GM13976 (cell line): ENCODE data around the gene SERINC2.

Experiments
- DNase-seq: peaks from one replicate; pipeline ENCODE4 v3.0.0; 2012; ENCODE audit warnings: low spot score
- in situ Hi-C: fragments of 300-500 bp; cut with MboI; formaldehyde crosslinking; loops from one replicate; pipeline ENCODE4 v1.12.0; 2022; ENCODE audit warnings: low sequenced_read_pairs, mixed read lengths, inconsistent platforms; ENCODE audit not compliant: unreplicated experiment
- TF ChIP-seq, protein P1 (sequence below): IDR thresholded peaks from 2 replicates; pipeline ENCODE4 v1.5.1; 2012; ENCODE audit warnings: borderline replicate concordance, mild to moderate bottlenecking; ENCODE audit not compliant: insufficient read depth; ENCODE audit errors: extremely low read depth, missing control alignments, control extremely low read depth

The SERINC2 gene

DNA sequence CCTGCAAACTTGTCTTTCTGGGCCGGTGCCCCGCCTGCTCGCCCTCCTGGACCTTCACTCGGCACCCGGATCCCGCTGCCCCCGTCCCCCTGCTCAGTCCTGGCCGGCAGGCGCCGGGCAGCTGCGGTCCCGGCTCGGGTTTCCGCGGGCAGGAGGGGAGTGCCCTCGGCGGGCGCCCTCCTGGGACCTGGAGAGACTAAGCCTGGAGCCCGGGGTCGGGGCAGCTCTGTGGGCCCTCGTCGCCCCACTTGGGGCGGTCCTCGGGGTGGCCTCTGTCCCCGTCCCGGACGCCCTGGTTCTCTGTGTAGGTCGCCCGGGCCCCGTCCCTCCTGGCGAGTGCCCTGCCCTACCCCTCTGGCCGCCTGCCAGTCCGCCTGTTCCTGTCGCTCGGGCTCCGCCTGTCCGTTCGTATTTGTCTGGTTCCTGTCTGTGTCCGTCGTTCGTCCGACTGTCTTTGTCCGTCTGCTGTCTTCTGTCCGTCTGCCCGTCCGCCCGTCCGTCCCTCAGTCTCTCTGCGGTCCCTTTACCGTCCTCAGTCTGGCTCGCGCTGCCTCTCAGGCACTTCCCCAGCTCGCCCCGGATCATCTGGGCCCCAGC, 490 bp downstream of the SERINC2 start:
- no peak for DNase-seq

DNA sequence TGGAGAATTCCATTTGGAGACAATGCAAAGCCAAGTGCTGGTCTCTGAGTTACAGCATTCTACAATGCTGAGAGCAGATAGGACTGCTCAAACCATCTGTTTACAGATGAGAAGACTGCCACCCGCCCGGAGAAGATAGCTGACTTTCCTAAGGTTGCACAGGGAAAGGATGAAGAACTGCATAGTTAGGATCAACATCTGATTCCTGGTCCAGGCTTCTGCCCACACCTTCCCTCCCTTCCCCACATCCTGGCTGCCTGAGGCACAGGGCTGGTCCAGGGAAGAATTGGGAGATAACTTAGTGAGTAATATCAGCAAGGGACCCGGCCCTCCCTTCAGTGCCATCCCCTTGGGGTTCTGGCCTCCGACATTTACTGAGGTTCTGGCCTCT, 2.0 kb downstream of the SERINC2 start:
- no peak for DNase-seq
- TF ChIP-seq, protein P1, sequence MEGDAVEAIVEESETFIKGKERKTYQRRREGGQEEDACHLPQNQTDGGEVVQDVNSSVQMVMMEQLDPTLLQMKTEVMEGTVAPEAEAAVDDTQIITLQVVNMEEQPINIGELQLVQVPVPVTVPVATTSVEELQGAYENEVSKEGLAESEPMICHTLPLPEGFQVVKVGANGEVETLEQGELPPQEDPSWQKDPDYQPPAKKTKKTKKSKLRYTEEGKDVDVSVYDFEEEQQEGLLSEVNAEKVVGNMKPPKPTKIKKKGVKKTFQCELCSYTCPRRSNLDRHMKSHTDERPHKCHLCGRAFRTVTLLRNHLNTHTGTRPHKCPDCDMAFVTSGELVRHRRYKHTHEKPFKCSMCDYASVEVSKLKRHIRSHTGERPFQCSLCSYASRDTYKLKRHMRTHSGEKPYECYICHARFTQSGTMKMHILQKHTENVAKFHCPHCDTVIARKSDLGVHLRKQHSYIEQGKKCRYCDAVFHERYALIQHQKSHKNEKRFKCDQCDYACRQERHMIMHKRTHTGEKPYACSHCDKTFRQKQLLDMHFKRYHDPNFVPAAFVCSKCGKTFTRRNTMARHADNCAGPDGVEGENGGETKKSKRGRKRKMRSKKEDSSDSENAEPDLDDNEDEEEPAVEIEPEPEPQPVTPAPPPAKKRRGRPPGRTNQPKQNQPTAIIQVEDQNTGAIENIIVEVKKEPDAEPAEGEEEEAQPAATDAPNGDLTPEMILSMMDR: no peak
- in situ Hi-C loops: no loop called here

More for the DNA sequence above, 490 bp downstream of the SERINC2 start:
- TF ChIP-seq, protein P1: no peak
- in situ Hi-C loops: no loop called here

DNA sequence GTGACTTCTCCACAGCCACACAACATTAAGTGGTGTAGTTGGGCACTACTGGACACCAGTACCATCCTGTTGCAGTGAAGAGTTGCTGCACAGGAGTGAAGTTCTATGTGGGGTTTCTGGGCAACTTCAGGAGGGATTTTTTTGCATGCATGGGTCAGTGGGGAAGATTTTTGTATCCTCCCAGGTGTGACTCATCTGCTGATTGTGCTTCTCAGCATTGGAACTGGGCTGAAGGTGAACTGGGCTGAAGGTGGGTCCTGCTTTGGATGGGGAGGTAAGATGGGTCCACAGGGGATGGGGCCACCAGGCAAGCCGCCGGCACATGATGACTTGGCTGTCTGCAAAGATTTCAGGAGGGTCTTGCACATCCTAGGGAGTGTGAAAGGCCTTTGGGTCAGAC, 2.6 kb downstream of the SERINC2 start:
- TF ChIP-seq, protein P1: no peak
- in situ Hi-C loops: no loop called here
- DNase-seq: no peak

DNA sequence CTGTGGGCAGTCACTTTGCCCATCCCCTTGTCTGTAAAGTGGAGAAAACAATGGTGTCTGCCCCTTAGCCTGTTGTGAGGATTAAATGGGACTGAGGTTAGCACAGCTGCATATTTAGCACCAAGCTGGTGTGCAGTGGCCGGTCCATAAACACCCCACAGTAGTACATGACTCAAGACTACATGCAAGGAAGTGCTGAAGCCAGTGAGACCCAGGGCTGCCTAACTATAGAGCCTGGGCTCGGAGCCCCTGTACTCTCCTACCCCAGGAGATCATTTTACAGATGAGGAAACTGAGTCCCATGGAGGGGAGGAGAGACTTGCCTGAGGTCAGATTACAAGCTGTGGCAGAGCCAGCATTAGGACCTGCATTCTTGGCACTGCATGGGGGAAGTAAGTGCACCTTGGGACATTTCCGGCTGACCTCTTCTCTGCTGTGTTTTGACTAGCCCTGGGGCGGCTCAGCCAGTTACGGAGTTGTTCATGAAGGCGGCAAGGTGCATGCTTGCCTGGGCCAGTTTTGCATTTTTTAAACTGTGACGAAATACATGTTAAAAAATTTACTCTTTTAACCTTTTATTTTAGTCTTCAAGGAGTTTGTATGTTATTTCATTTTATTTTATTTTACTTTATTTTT, 3.2 kb downstream of the SERINC2 start:
- TF ChIP-seq, protein P1: no peak
- in situ Hi-C loops: no loop called here
- DNase-seq: no peak

DNA sequence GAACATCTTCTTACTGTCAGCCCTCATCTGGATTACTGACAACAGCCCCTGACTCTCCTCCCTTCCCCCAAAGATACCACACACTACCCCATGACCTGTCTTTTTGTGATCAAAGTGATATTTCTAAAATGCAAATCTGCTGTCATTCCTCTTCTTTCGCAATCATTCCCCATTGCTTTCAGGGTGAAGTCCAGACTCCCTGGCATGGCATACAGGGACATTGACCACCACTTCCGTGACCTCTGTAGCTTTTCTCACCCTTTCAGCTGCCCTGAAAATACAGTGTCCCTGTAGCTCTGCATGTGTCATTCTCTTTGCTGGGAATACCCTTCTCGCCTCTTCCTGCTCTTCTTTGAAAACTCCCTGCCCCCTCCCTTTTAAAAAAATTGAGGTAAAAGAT, 4.1 kb downstream of the SERINC2 start:
- in situ Hi-C loops: no loop called here
- TF ChIP-seq, protein P1: no peak
- no peak for DNase-seq

DNA sequence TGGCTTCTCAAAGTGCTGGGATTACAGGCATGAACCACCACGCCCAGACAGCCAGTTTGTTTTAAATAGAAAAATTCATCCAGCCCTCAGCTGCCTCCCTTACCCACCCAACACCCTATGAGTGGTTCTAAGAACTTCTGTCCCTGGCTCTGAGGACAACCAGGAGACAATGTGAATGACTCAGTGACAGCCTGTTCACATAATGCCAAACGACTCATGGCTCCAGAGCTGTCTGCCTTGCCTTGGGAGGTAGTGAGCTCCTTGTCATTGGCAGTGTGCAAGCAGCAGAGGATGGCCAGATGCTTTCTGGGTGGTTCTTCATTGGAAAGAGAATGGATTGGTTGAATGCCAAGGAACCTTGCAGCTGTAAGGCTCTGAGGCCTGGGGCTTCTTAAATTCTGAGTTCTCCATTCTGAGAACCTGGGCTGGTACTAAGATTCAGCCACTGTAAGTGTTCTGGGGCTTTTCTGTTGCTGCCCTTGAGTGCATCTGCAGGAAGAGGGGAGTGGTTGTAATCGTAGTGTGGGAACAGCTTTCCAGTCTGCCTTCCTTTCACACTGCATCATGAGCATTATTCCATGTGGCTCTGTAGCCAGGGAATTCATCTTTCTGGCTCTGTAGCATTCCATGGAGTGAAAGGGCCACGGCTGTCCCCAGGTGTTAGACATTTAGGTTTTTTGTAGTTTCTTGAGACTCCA, 5.8 kb downstream of the SERINC2 start:
- DNase-seq: no peak
- in situ Hi-C loops: no loop called here
- TF ChIP-seq, protein P1: no peak
